GM19351 (cell line): Measurements from ENCODE around the gene TIPARP.
"Not testable (repeated sequence)": the region's sequence is repeated elsewhere in the genome, so short reads cannot be mapped to it uniquely, and the experiment has no call there.

Source experiments
- ATAC-seq: cut with Tn5 transposase; IDR thresholded peaks from one replicate; pipeline ENCODE4 v1.9.1; 2021; ENCODE audit warnings: mild to moderate bottlenecking, moderate library complexity; ENCODE audit not compliant: unreplicated experiment

The TIPARP gene

DNA sequence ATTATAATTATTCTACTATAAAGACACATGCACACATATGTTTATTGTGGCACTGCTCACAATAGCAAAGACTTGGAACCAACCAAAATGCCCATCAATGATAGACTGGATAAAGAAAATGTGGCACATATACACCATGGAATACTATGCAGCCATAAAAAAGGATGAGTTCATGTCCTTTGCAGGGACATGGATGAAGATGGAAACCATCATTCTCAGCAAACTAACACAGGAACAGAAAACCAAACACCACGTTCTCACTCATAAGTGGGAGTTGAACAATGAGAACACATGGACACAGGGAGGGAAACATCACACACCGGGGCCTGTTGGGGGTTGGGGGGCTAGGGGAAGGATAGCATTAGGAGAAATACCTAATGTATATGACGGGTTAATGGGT is 62.7 kb downstream of the TIPARP start:
- not testable (repeated sequence) for ATAC-seq

DNA sequence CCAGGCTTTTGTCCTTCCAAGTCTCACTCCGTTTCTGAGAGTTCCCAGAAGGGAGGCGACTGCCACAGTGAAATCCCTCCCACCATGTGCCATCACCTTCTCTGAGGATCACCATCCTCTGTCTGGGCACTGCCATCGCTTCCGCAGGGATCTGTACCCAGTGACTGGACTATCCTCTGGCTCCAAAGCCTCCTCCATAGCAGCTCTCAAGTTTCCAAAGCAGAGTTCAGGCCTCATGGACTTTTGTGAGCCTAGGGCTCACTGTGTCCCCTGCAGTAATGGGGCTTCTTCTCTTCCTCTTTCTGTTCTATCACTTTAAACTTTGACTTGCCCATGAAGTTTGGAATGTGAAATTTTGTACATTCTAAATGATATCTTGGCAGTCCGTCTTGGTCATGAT is 63.9 kb downstream of the TIPARP start:
- ATAC-seq: no peak

DNA sequence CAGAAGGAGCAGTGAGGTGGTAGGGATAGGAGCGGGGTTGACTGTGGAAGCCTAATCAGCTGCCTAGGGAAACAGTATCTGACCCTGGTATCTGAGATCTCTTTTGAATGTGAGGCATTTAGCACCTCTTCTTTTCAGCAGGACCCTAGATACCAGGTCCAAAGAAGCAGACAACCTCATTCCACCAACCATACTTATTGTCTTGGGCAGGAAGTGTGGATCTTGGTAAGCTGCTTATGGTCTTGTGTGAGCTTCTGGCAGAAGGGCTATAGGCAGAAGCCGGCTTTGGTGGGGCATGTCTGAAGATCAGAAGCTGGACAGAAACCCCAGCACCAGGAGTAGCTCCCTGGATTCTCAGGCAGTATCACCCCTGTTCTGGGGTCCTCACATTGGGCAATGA is 65.6 kb downstream of the TIPARP start:
- no peak for ATAC-seq

DNA sequence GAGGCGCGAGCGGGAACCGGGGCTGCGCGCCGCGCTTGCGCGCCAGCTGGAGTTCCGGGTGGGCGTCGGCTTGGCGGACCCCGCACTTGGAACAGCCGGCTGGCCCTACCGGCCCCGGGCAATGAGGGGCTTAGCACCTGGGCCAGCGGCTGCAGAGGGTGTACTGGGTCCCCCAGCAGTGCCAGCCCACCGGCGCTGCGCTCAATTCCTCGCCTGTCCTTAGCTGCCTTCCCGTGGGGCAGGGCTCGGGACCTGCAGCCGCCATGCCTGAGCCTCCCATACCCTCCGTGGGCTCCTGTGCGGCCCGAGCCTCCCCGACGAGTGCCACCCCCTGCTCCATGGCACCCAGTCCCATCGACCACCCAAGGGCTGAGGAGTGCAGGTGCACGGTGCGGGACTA is 66.2 kb downstream of the TIPARP start:
- ATAC-seq: not testable (repeated sequence)

DNA sequence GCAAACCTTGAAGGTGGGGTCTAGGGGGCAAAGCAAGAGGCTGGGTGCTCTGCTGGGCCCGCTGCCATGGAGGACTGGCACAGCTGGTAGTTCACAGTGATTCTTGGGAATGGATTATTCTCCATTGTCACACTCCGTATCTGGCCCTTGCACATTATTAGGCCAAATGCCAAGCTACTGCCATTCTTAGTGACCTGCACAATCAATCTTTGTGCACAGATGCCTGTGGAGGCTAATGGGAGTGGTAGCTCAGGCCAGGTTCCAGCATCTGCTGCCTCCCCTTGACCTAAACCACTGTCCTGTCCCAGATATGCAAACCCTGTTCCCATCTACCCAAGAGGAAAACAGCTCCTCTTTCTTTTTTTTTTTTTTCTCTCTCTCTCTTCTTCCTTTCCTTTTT is 67.5 kb downstream of the TIPARP start:
- ATAC-seq: no peak

DNA sequence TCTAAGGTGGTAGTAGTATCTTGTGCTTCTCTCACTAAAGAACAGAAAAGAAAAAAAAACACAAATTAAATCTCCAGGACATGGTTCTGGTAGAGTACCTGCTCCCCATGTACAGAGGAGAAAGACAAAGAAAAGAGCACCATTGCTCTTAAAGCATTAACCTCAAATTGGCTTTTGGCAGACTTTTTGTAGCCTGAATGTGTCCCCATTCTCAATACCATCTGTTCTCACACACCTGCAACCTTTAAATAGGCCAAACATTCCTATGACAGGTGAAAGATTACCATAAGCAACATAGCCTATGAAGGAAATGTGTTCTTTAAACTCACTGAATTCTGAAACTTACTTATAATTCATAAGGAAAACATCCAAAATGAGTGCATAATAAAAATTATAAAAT is 68.0 kb downstream of the TIPARP start:
- no peak for ATAC-seq

DNA sequence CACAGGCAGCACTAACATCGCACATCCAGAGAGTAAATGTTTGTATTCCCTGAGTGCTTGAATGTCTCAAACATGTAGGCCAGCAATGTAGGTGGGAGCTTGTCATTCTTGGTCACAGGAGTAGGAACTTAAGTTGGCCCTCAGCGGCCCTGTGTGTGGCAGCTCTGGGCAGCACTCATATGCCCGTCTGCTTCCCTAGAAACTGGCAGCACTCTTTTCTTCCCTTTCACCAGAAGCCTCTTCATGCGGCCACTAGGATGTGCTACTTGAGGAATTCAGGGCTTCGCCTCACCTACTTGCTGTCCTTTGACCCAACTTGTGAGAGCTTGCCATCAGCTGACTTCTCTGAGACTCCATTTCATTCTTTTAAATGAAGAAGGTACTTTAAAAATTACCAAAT is 69.5 kb downstream of the TIPARP start:
- no peak for ATAC-seq

DNA sequence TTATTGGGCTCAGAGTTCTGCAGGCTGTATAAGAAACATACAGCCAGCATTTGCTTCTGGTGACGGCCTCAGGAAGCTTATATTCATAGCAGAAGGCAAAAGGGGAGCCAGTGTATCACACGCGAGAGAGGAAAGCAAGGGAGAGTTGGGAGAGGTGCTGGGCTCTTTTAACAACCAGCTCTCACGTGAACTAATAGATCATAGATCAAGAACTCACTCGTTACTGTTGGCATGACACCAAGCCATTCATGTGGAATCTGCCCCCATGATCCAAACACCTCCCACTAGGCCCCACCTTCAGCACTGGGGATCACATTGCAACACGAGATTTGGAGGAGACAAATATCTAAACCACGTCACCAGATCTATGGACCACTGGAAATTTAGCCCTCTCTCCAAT is 70.2 kb downstream of the TIPARP start:
- ATAC-seq: no peak

DNA sequence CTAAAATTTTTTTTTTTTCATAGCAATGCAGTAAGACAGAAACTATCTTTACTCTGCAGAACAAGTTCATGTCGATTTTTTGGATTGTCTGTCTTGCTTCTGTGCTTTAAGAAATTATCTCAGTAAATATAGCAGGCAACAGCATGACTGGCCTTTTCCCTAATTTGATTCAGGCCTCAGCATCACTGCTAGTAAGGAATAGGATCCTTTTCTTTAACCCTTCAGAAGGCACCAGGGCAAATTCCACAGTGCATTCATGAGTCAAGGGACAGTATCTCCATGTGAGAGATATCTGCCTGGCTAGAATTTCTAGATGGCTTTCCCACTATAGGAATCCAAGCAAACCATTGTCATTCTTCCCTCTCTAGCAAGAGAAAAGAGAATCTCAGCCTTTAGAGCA is 71.4 kb downstream of the TIPARP start:
- no peak for ATAC-seq

DNA sequence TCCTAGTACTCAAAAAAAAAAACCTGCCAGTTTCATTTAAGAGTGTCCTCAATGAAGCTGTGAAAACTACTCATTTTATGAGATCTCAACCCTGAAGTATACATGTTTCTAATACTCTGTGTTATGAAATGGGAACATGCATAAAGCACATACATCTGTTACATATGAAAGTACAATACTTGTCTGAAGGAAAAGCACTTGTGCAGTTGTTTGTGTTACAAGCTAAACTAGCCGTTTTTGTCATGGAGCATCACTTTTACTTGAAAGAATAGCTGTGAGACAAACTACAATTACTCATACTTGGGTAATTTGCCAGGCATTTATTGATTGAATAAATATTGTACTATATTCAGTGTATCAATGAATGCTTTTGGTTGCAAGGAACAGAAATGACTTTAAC is 72.7 kb downstream of the TIPARP start:
- no peak for ATAC-seq

DNA sequence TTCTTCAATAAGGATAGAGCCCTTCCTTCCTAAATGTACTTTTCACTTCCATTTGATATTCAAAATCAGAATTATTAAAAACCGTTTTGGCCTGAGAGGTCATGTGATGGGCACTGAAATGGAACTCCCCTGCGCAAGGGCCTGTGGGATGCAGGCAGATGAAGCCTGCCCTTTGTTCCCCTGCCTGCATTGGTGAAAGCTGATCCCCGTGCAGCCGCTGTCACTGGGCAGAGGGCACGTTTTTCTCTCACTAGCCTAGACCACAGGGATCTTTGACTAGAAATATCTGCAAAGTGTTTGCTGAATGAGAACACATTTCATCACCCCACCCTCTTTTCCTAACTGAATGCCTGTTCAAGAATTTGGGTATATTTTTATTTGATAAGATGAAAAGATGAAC is 74.9 kb downstream of the TIPARP start:
- ATAC-seq: no peak

DNA sequence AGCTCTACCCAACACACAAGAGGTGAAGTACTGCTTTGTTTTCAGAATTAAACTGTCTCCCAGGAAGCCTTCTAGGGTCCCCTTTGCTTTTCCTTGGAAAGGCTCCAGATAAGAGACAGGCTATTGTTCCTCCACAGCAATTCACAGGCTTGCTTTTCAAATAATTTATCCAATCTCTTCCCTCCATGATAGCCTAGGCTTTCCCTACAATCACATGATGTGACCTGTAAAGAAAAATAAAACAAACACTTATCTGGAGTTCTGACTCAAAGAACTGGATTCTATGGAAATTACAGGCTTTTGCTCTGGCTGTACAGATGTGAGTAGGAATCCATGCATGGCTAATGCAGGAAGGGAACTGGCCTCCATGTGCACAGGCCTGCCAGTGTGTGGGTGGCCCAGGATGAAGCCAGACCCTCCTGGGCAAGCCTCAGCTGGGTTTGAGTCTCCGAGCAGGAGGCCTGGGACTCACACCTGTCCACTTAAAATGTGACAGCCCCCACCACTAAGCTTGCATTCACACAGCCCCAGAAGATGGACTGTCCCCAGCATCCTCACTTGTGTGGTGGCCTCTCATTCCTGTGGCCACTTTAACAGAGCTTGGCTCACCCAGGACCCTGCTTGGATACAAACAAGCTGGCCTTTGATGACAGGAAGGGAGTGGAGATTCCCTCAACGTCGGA is 75.9 kb downstream of the TIPARP start:
- ATAC-seq: no peak

DNA sequence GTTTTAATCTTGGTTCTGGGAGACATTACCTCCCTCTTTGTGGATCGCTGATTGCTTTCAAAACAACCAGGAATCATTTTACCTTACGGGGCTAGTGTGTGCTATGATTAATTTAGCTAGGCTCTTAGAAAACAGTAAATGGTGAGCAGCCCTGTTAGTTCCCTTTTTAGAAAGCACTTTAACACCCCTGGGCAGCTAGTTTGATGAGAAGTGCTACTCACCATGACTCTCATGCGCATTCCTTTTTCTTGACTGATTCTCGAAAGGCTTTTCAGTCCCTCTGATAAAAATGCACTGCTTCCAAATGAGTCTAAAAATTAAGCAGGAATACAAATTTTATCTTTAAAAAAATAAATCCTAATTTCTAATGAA is 76.5 kb downstream of the TIPARP start:
- no peak for ATAC-seq

DNA sequence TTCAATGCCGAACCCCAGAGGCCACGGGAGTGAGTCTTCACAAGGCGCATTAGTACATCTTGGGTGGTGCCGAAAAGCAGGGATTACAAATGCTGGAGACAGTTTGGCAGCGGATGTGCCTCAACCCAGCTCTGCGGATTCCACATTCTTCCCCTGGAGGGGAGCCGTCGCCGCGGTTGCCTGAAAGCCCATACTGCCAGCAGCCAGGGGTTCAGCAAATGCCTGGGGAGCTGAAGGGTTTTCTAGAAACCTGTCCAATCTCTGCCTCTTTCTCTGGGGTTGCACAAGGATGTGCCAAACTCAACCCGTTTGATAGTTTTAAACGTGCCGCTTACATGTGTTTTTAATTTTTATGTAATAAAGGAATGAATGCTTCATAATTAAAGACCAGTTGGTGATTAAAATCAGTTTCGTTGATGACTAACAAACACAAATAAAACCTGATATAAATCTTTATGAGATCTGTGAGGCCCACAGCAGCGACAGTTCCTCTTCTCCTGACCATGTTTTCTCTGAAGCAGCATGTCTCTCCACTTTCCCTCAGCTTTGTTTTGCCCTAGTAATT is 77.2 kb downstream of the TIPARP start:
- ATAC-seq: no peak
